Measurements from ENCODE around the gene SVBP. TPM values are rescaled to one million over a fixed set of nuclear protein-coding genes. Genes with fewer than 3 reads are reported as not detected.

Gene SVBP
- total and polyA plus RNA-seq, 2 of the 8 experiments (the other 6 are each of a cell fraction or from before 2014, with no cell fraction given), result 29.7 to 30.2 TPM

DNA sequence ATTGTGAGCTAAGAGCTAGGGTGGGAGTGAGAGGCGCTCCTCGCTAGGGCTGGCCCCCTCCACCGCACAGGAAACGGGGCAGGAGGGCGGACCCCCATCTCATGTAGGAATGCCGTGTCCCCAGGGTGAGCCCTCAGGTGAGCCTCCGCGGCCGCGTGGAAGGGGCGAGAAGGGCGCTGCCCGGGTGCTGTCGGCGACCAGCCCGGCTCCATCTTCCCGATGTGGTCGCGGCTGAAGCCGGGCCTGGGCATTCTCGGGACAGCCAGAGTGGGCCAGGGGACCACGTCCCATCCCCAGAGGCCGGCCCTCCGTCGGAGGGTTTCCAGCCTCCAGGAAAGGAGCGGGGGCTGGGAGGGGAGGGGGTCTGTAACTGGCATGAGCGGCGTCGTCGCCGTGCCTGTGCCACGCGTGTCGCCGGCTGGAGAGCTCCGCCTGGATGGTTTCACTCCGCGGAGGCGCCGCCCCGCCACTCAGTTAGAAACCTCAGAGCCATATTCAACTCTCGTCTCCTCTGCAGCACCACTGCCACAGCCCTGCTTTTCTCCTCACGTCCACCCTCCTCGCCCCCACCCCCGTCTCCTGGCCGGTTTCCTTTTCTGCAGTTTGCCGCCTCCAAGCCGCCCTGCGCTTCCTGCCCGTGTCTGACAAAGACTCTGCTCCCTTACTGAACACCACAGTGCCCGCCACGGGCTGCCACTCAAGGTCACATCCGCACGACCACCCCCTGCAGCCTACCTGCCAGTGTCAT lies 32.1 kb downstream of the SVBP start, which contains the start of gene TMEM269:
TSS of gene TMEM269 (plus strand) at position 46 of the 748 bp plus-strand sequence. CDS start 4,903 bp downstream, outside the sequence.
- H3K4me1 ChIP-seq (replicated peaks in 1 of 4; ENCODE audit: control insufficient read depth in 3 of 4, insufficient read depth in 4 of 4, low read length in 3 of 4), result peaks cover 0 to 8% (median under 1%) of the 10 kb centered on the region in 4 experiments; a peak in 2 of 7 replicates
- H3K27ac ChIP-seq (ENCODE audit: low read depth, low read length), result no peak within 1 kb of the TSS
- H4K20me1 ChIP-seq (replicated peaks in 1 of 2; ENCODE audit: control insufficient read depth in 1 of 2, insufficient read depth in 2 of 2, low read length in 2 of 2), result peaks cover 0 to 2% of the 10 kb centered on the region in 2 experiments
- H3K9me3 ChIP-seq (ENCODE audit: insufficient read depth in 2 of 2, low read depth in 1 of 2, low read length in 1 of 2), result no peaks in the 10 kb centered on the region
- no peak within 1 kb of the TSS for H2BK12ac ChIP-seq (ENCODE audit: low read depth, low read length)
- H3K36me3 ChIP-seq (ENCODE audit: control insufficient read depth in 2 of 4, insufficient read depth in 4 of 4, low read length in 3 of 4), result peaks cover 0 to 10% (median 3%) of the 10 kb centered on the region in 4 experiments; a peak in 3 of 8 replicates
- no peaks in the 10 kb centered on the region for H3K79me2 ChIP-seq (ENCODE audit: control insufficient read depth in 1 of 2, insufficient read depth in 2 of 2, low read length in 2 of 2)
- H2BK20ac ChIP-seq (ENCODE audit: low read length), result no peak within 1 kb of the TSS
- no peak within 1 kb of the TSS for H3K4me3 ChIP-seq (ENCODE audit: extremely low read depth in 1 of 4, insufficient read depth in 2 of 4, low read depth in 3 of 4, low read length in 4 of 4)
- no peak within 1 kb of the TSS for H3K56ac ChIP-seq (replicated peaks; ENCODE audit: insufficient read length, low read depth, low read length)
- ChIA-PET CTCF (ENCODE audit: partially characterized antibody) (interaction anchor here (1.3 to 4.7 kb wide), 3 partner anchors 19 to 289 kb away, joined by 4 to 22 read pairs (median 5); no protein-coding TSS in a partner anchor), POLR2A (ENCODE audit: partially characterized antibody) (interaction anchor here (1.2 to 2.3 kb wide), 2 partner anchors 9 to 15 kb away, joined by 3 to 9 read pairs; no protein-coding TSS in a partner anchor)
- H3K9ac ChIP-seq (replicated peaks in 1 of 4; ENCODE audit: extremely low read depth in 1 of 4, low read depth in 3 of 4, low read length in 3 of 4), result no peak within 1 kb of the TSS
- H3K4ac ChIP-seq (replicated peaks; ENCODE audit: insufficient read length, low read depth, low read length), result no peak within 1 kb of the TSS
- no peak within 1 kb of the TSS for H2AFZ ChIP-seq (ENCODE audit: low read length)
- no peak within 1 kb of the TSS for H4K91ac ChIP-seq (replicated peaks; ENCODE audit: insufficient read length, low read length)
- H3K23me2 ChIP-seq (ENCODE audit: low read depth, low read length), result no peaks in the 10 kb centered on the region
- H2BK5ac ChIP-seq (ENCODE audit: low read depth, low read length), result no peak within 1 kb of the TSS; the same call in 1 of the 2 replicates
- FAIRE-seq, result no peak
- H2BK120ac ChIP-seq (replicated peaks; ENCODE audit: low read depth, low read length), result no peak within 1 kb of the TSS
- no peak within 1 kb of the TSS for H3K14ac ChIP-seq (ENCODE audit: insufficient read length)
- peak within 1 kb of the TSS; percentile 68 for H4K8ac ChIP-seq (ENCODE audit: extremely low read depth, insufficient read depth, low read length)
- H3K79me1 ChIP-seq (ENCODE audit: low read depth, low read length), result no peaks in the 10 kb centered on the region
- TF ChIP-seq TEAD4 (IDR thresholded peaks at IDR 0.05; ENCODE audit: low read depth, low read length), result no peak
- TF ChIP-seq RFX5 (IDR thresholded peaks at IDR 0.05; ENCODE audit: borderline replicate concordance, low read depth, low read length), result no peak
- TF ChIP-seq RBBP5 (IDR thresholded peaks at IDR 0.05; ENCODE audit: borderline replicate concordance, low read depth, low read length), result no peak
- no peak for TF ChIP-seq RAD21 (IDR thresholded peaks at IDR 0.05 in 1 of 2, conservative IDR thresholded peaks at IDR 0.05 in 1 of 2; ENCODE audit: low read depth in 2 of 2, low read length in 2 of 2)
- TF ChIP-seq CHD1 (IDR thresholded peaks at IDR 0.05; ENCODE audit: low read depth, low read length), result no peak
- no peak for TF ChIP-seq RNF2 (IDR thresholded peaks at IDR 0.05; ENCODE audit: borderline replicate concordance, low read depth, low read length, missing control alignments, poor library complexity, severe bottlenecking)
- H3K18ac ChIP-seq (ENCODE audit: extremely low read depth, low read length), result no peak within 1 kb of the TSS
- no peak within 1 kb of the TSS for H2AK5ac ChIP-seq (ENCODE audit: low read depth, low read length)
- H3K27me3 ChIP-seq (replicated peaks in 1 of 4; ENCODE audit: control insufficient read depth in 3 of 4, extremely low read depth in 1 of 4, insufficient read depth in 3 of 4, low read length in 3 of 4), result no peaks in the 10 kb centered on the region
- H3K4me2 ChIP-seq (ENCODE audit: insufficient read depth in 1 of 2, low read depth in 2 of 2, low read length in 2 of 2), result no peak within 1 kb of the TSS
- 88% methylated on average over 37 of the region's 54 CpGs; no CpG with 5 or more reads in 1 of the 2 experiments for WGBS, 2 experiments (ENCODE audit: extremely low coverage in 1 of 2, insufficient coverage in 1 of 2, insufficient read length in 1 of 2, insufficient replicate concordance in 2 of 2, low coverage in 1 of 2, low lambda C conversion rate in 2 of 2, missing lambda C conversion rate in 1 of 2)
- no peak within 1 kb of the TSS for H2BK15ac ChIP-seq (ENCODE audit: low read length)
- no peak within 1 kb of the TSS for H4K5ac ChIP-seq (ENCODE audit: insufficient read length, low read depth, low read length)
- no peak for DNase-seq (ENCODE audit: low read depth in 1 of 2, low spot score in 2 of 2)
- no peak within 1 kb of the TSS for H3K23ac ChIP-seq (ENCODE audit: insufficient read length)

All from H1 (cell line).